Measurements from ENCODE around the gene XPNPEP1. TPM values are rescaled to one million over a fixed set of nuclear protein-coding genes. Genes with fewer than 3 reads are reported as not detected.

XPNPEP1 gene
- total RNA-seq, 1 donor from 2014 or later = 45.2 TPM

- H3K4me1 ChIP-seq = peaks cover 55% of the 10 kb centered on the region
- no peaks in the 10 kb centered on the region for H3K9me3 ChIP-seq
- H3K36me3 ChIP-seq = no peaks in the 10 kb centered on the region
- DNase-seq = no peak
- peak; percentile 54 for ATAC-seq
- no peaks in the 10 kb centered on the region for H3K27me3 ChIP-seq
- TF ChIP-seq CTCF (IDR thresholded peaks at IDR 0.05) = no peak
- intact Hi-C loops (cut with DNase I) = no loop called here
- H3K27ac ChIP-seq = peak overlapping the region; percentile 63
- H3K4me3 ChIP-seq = no peak overlapping the region
Measured at GRCh38 chr10:109899356-109900331, 23.7 kb downstream of the XPNPEP1 start.

- DNase-seq (no peak), ATAC-seq (no peak)
- H3K27ac ChIP-seq = peak overlapping the region; percentile 45
- H3K9me3 ChIP-seq = no peaks in the 10 kb centered on the region
- peaks cover 62% of the 10 kb centered on the region for H3K4me1 ChIP-seq
- intact Hi-C loops (cut with DNase I) = no loop called here
- H3K27me3 ChIP-seq = no peaks in the 10 kb centered on the region
- no peak for TF ChIP-seq CTCF (IDR thresholded peaks at IDR 0.05)
- no peaks in the 10 kb centered on the region for H3K36me3 ChIP-seq
- no peak overlapping the region for H3K4me3 ChIP-seq
Measured at GRCh38 chr10:109898666-109899355, 24.5 kb downstream of the XPNPEP1 start.

GRCh38 chr10:109898007-109898406, 25.3 kb downstream of the XPNPEP1 start:
- H3K27me3 ChIP-seq = no peaks in the 10 kb centered on the region
- no peak overlapping the region for H3K4me3 ChIP-seq
- no peaks in the 10 kb centered on the region for H3K36me3 ChIP-seq
- TF ChIP-seq CTCF (IDR thresholded peaks at IDR 0.05) = no peak
- H3K9me3 ChIP-seq = no peaks in the 10 kb centered on the region
- ATAC-seq = no peak
- peaks cover 61% of the 10 kb centered on the region for H3K4me1 ChIP-seq
- DNase-seq = no peak
- no peak overlapping the region for H3K27ac ChIP-seq
- intact Hi-C loops (cut with DNase I) = no loop called here

GRCh38 chr10:109895848-109896247, 27.5 kb downstream of the XPNPEP1 start:
- intact Hi-C loops (cut with DNase I) = no loop called here
- Histone ChIP-seq H3K36me3 (peaks cover 13% of the 10 kb centered on the region), H3K4me1 (peaks cover 51% of the 10 kb centered on the region), H3K4me3 (no peak overlapping the region), H3K27me3 (no peaks in the 10 kb centered on the region), H3K27ac (peak overlapping the region; percentile 12), H3K9me3 (no peaks in the 10 kb centered on the region)
- TF ChIP-seq CTCF (IDR thresholded peaks at IDR 0.05) = no peak
- ATAC-seq (no peak), DNase-seq (no peak)

GRCh38 chr10:109895095-109895818, 28.1 kb downstream of the XPNPEP1 start:
- peaks cover 47% of the 10 kb centered on the region for H3K4me1 ChIP-seq
- intact Hi-C loops (cut with DNase I) = no loop called here
- no peak for DNase-seq

More at GRCh38 chr10:109895095-109895818, 28.1 kb downstream of the XPNPEP1 start:
- Histone ChIP-seq H3K27me3 (no peaks in the 10 kb centered on the region), H3K36me3 (peaks cover 17% of the 10 kb centered on the region), H3K9me3 (no peaks in the 10 kb centered on the region), H3K27ac (peak overlapping the region; percentile 21), H3K4me3 (no peak overlapping the region)
- no peak for TF ChIP-seq CTCF (IDR thresholded peaks at IDR 0.05)
- ATAC-seq = peak; percentile 51

Measured in upper lobe of right lung (tissue), 1 donor.